HG03558 (cell line): ENCODE measurements around the gene OCLN.
"Not testable (repeated sequence)": the region's sequence is repeated elsewhere in the genome, so short reads cannot be mapped to it uniquely, and the experiment has no call there.

Source experiments
- ATAC-seq: cut with Tn5 transposase; IDR thresholded peaks from one replicate; pipeline ENCODE4 v1.9.1; 2021; ENCODE audit warnings: moderate number of reproducible peaks; ENCODE audit not compliant: unreplicated experiment; ENCODE audit errors: extremely low read depth

Gene OCLN

GRCh38 chr5:69492391-69492922 lies at the start of gene OCLN:
Gene OCLN (plus strand): TSS chr5:69492790. CDS start chr5:69504245, 11,455 bp downstream.
- no peak for ATAC-seq

GRCh38 chr5:69444127-69444754 lies 48.3 kb upstream of the OCLN start:
- ATAC-seq: no peak

- ATAC-seq: no peak
Measured at GRCh38 chr5:69449511-69449910, 43.1 kb upstream of the OCLN start.

DNA sequence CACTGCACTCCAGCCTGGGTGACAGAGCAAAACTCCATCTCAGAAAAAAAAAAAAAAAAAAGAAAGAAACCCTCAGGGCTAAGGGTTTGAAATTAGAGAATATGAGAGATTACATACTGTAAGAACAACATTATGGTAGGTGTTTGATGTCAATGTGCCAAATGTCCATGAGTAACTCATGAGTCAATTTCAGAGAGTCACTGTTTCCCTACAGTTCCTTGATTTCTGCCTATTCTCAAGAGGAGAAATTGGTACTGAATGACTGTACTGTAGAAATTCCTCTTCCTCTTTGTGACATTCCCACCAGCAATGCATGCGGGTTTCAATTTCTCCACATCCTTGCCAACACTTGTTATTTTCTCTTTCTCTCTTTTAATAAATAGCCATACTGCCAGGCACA lies 42.5 kb upstream of the OCLN start:
- no peak for ATAC-seq

DNA sequence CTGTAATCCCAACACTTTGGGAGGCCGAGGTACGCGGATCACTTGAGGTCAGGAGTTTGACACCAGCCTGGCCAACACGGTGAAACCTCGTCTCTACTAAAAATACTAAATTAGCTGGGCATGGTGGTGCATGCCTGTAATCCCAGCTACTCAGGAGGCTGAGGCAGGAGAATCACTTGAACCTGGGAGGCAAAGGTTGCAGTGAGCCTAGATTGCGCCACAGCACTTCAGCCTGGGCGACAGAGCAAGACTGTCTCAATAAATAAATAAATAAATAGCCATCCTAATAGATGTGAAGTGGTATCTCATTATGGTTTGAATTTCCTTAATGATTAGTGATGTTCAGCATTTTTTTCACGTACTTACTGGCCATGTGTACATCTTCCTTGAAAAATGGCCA lies 42.1 kb upstream of the OCLN start:
- ATAC-seq: not testable (repeated sequence)

DNA sequence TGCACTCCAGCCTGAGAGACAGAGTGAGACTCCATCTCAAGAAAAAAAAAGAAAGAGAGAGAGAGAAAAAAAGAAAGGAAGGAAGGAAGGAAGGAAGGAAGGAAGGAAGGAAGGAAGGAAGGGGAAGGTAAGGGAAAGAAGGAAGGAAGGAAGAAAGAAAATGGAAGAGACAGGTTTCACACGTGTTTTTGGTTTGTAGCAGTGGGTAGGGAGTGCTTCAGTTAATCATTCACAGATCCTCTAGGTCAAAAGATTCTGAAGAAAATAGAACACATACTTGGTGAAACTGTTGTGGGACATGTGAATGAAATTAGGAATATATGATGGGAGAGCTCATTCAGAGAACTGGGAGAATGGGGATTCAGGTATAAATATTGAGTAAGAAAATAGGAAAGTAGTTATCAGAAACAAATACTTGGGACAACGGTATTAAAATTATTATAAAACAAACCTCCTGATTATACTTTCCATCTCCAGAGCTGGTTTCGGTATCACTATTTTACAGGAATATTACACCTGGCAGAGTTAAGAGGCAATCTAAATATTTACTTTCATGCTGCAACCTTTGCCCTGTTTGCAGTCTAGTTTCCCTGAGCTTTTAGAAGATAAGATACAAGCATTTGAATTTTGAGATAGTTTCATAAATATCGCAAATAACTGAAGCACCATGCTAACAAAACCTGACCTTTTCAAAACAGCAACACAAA lies 40.5 kb upstream of the OCLN start:
- no peak for ATAC-seq

GRCh38 chr5:69453487-69453886 lies 39.1 kb upstream of the OCLN start:
- ATAC-seq: not testable (repeated sequence)

DNA sequence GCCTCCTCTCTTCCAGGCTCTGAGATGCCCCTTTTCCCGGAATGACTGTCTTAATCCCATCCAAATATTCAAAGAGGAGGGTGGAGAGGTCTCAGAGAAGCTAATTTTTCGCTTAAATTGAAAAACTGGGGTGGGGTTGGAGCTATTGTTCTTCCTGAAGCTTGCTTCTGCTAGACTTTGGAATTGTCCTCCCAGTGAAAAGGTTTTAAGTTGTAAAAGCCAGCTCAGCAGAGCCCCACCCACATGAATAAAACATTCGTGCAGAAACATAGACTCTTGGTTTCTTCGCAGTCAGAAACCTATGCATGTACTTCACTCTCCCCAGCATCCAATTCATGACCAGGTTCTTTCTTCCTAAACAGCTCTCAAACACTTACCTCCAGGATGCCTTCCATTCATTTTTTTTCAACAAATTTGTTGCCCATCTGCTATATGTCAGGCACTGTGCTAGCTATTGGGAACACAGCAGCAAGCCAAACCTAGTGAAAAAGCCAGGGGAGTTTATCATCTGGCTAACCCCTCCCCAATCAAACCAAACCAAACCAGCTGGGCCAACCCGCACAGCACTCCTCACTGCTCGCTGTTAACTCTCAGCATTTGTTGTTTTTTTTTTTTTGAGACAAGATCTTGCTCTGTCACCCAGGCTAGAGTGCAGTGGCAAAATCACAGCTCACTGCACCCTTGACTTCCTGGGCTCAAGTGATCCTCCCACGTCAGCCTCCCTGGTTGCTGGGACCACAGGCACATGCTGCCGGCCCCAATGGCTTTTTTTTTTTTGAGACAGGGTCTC lies 37.9 kb upstream of the OCLN start:
- ATAC-seq: no peak

GRCh38 chr5:69455428-69455988 lies 37.1 kb upstream of the OCLN start:
- ATAC-seq: not testable (repeated sequence)

GRCh38 chr5:69462170-69462569 lies 30.4 kb upstream of the OCLN start:
- no peak for ATAC-seq

DNA sequence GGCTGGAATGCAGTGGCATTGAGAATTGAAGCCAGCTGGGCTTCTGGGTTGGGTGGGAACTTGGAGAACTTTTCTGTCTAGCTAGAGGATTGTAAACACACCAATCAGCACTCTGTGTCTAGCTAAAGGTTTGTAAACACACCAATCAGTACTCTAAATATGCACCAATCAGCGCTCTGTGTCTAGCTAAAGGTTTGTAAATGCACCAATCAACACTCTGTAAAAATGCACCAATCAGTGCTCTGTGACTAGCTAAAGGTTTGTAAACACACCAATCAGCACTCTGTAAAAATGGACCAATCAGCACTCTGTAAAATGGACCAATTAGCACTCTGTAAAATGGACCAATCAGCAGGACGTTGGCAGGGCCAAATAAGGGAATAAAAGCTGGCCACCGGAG lies 26.2 kb upstream of the OCLN start:
- ATAC-seq: not testable (repeated sequence)

DNA sequence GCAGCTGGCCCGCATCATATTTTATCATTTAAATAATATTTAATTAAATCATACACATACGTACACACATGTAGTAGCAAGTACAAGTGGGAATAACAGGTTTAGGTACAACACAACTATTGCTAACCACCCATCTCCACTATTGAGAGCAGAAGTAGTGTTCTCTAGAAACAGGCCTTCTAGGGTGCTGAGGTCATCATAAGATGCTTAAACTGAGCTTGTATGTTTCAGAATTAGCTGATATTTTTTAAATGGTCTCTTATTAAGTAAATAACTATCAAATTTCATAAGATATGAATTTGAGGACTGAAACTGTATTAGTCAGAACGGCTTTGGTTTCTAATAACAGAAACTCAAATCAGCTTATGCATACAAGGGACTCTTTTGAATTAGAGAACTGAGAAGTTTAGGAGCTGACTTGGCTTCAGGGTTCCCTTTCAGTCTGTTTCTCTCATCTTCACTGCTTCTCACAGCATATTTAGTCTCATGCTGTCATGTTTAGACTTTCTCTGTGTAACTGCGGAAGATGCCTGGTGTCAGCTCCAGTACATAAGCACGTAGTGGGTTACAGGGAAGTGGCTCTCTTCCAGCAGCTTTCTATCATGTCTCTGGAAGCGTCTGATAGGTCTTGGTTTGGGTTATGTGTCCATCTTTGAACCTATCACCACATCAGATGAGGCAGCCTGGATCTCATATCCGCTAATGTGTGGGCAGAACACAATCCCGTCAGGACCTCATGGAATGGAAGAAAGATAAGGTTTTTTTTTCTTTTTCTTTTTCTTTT lies 25.0 kb upstream of the OCLN start:
- ATAC-seq: peak; percentile 86

DNA sequence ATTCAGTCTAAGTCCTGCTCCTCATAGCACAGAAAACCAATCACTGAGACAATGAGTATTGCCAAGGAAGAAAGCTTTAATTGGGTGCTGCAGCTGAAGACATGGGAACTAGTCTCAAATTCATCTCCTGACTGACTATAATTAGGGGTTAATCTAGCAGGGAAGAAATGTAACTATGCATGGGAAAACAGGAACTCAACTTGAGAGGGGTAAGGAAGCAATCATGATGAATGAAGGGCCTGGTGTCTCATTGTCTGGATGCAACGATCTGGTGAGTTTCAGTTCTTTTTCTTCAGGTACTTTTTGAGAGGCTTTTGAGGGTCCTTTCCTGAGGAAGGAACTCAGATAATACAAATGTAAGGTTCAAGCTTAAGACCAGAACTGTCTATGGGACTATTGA lies 24.0 kb upstream of the OCLN start:
- no peak for ATAC-seq

- ATAC-seq: not testable (repeated sequence)
Measured at GRCh38 chr5:69471516-69471915, 21.1 kb upstream of the OCLN start.

DNA sequence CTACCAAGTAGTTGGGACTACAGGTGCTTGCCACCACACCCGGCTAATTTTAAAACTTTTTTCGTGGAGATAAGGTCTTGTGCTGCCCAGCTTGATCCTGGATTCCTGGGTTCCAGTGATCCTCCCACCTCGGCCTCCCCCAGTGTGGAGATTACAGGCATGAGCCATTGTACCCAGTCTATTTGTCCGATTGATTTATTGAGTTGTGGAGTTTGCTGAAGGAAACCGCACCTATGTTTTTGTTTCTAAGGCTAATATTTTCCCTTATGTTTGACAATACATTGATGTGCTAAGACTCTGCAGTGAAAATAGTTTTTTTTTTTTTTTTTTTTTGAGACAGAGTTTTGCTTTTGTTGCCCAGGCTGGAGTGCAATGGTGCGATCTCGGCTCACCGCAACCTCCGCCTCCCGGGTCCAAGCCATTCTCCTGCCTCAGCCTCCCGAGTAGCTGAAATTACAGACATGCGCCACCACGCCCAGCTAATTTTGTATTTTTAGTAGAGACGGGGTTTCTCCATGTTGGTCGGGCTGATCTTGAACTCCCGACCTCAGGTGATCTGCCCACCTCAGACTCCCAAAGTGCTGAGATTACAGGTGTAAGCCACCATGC lies 20.0 kb upstream of the OCLN start:
- ATAC-seq: not testable (repeated sequence)

DNA sequence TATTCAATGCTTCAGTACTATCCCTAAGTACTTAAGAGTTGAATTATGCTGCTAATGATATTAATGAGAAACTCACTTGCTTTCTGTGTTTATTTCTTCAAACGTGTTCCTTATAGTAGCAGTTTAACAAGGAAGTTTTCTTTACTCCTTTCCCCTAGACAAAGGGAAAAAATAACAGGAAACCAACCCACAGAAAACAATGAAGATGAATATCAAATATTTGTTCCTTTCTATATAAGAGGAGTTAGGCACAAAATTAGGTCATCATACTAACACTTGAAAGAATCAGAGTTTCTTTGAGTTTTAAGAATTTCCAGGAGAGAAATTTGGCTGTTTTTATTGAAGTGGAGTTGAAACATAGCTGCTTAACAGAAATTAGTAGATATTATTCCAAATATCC lies 15.4 kb upstream of the OCLN start:
- no peak for ATAC-seq

GRCh38 chr5:69478296-69478695 lies 14.3 kb upstream of the OCLN start:
- not testable (repeated sequence) for ATAC-seq

GRCh38 chr5:69484891-69485290 lies 7.7 kb upstream of the OCLN start:
- ATAC-seq: no peak

- no peak for ATAC-seq
Measured at GRCh38 chr5:69485471-69485870, 7.1 kb upstream of the OCLN start.
